Spleen (tissue), 7 donors: Measurements from ENCODE around the gene CACNA1H.

ENCODE experiments used
- CTCF ChIP-seq, 11 experiments: fragments of 200-600 bp in 7 of 11; fragments of 450-650 bp in 4 of 11; sonication (generic) in 4 of 11; IDR thresholded peaks in 8 of 11; conservative IDR thresholded peaks in 3 of 11; 1 replicate in 7 of 11; 2 replicates in 4 of 11; pipeline versions ENCODE4 v1.4.0 to v1.8.0; 2016 to 2021; ENCODE audit warnings: antibody characterized with exemption in 11 of 11, inconsistent platforms in 4 of 11, mild to moderate bottlenecking in 1 of 11
- POLR2A ChIP-seq, 3 donors: fragments of 450-650 bp; IDR thresholded peaks; one replicate each; pipeline ENCODE4 v1.5.1; 2017; ENCODE audit warnings: antibody characterized with exemption in 3 of 3, mild to moderate bottlenecking in 1 of 3
- POLR2AphosphoS5 ChIP-seq, 3 donors: sonication (generic); formaldehyde crosslinking; IDR thresholded peaks; one replicate each; pipeline ENCODE4 v1.5.1; 2017; ENCODE audit warnings: antibody characterized with exemption in 3 of 3
- donor health status: DM: no; HTN: no; CAD: no; lungs with moderate emphysema.
- donor health status: DM: no; HTN: no; CAD: no.
- donor health status: DM: no; HTN: no; CAD: no.

DNA sequence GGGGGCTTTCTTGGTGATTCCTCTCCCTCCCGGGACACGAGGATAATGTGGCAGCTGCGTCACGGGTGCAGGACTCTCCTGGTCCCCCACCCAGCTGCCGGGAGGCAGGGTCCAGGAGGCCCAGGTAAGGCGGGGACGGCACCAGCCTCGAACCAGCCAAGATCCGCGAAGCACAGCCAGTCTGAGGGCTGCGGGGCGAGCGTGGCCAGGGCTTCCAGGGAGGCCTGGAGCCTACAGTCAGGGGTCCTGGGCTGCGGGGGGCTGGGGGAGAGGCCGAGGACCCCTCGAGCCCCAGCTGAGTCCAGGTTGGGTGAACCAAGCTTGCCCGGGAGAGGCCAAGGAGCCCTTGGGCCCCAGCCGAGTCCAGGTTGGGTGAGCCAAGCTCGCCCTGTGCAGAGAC lies 112.9 kb downstream of the CACNA1H start:
- TF ChIP-seq CTCF (IDR thresholded peaks at IDR 0.05 in 8 of 11, conservative IDR thresholded peaks at IDR 0.05 in 3 of 11) = no peak
- no peak for TF ChIP-seq POLR2A (IDR thresholded peaks at IDR 0.05)
- TF ChIP-seq POLR2AphosphoS5 (IDR thresholded peaks at IDR 0.05) = no peak
